NT2/D1 (cell line): ENCODE data around the gene OMP.

ENCODE experiments used
- DNase-seq: peaks from one replicate; pipeline ENCODE4 v3.0.0-alpha.2; 2011; ENCODE audit warnings: low read depth, low spot score
- H3K27me3 ChIP-seq: 2 replicates; pipeline ENCODE4 v1.6.0; 2011; ENCODE audit warnings: mild to moderate bottlenecking; ENCODE audit not compliant: insufficient read length, insufficient read depth
- H3K36me3 ChIP-seq: 2 replicates; pipeline ENCODE4 v1.6.1; 2011; ENCODE audit warnings: mild to moderate bottlenecking, low read length, mixed read lengths; ENCODE audit not compliant: insufficient read depth, insufficient read length
- H3K4me1 ChIP-seq: 2 replicates; pipeline ENCODE4 v1.5.1; 2011; ENCODE audit not compliant: insufficient read depth, insufficient read length
- H3K4me3 ChIP-seq: 2 replicates; pipeline ENCODE4 v1.5.1; 2011; ENCODE audit warnings: low read depth; ENCODE audit not compliant: insufficient read length
- H3K9ac ChIP-seq: 2 replicates; pipeline ENCODE4 v1.6.0; 2011; ENCODE audit warnings: low read depth; ENCODE audit not compliant: insufficient read length
- H3K9me3 ChIP-seq: 2 replicates; pipeline ENCODE4 v1.5.1; 2011; ENCODE audit warnings: mild to moderate bottlenecking, low read length; ENCODE audit not compliant: insufficient read depth
- SUZ12 ChIP-seq: IDR thresholded peaks from 2 replicates; pipeline ENCODE4 v1.6.1; 2011; ENCODE audit not compliant: insufficient read length, insufficient read depth; ENCODE audit errors: extremely low read depth
- YY1 ChIP-seq: IDR thresholded peaks from 2 replicates; pipeline ENCODE4 v1.6.1; 2011; ENCODE audit not compliant: insufficient read length, insufficient read depth
- ZNF274 ChIP-seq: IDR thresholded peaks from 2 replicates; pipeline ENCODE4 v1.6.1; 2011; ENCODE audit warnings: mild to moderate bottlenecking, low read depth, low read length

The OMP gene

DNA sequence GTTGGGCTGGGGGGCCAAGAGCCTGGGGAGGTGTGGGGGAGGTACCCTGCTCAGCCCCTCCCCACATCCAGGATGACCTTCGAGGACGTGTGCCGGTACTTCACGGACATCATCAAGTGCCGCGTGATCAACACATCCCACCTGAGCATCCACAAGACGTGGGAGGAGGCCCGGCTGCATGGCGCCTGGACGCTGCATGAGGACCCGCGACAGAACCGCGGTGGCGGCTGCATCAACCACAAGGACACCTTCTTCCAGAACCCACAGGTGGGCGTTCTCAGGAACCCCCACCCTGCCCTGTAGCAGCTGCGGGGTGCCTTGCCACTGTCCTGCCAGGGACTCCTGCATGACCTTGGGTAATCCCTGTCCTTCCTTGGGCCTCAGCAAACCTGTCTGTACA is 15.4 kb downstream of the OMP start:
- Histone ChIP-seq H3K9ac (no peak overlapping the region), H3K27me3 (no peaks in the 10 kb centered on the region), H3K36me3 (peaks cover 15% of the 10 kb centered on the region), H3K9me3 (no peaks in the 10 kb centered on the region), H3K4me3 (no peak overlapping the region), H3K4me1 (peaks cover 2% of the 10 kb centered on the region)
- no peak for DNase-seq
- no peak for TF ChIP-seq ZNF274

GRCh38 chr11:77118971-77119370 is 16.3 kb downstream of the OMP start:
- H3K4me1 ChIP-seq = peaks cover 2% of the 10 kb centered on the region
- no peak for TF ChIP-seq ZNF274
- TF ChIP-seq YY1 = no peak
- TF ChIP-seq SUZ12 = no peak
- peaks cover 15% of the 10 kb centered on the region for H3K36me3 ChIP-seq
- no peak for DNase-seq
- no peaks in the 10 kb centered on the region for H3K27me3 ChIP-seq
- no peak overlapping the region for H3K4me3 ChIP-seq
- no peak overlapping the region for H3K9ac ChIP-seq
- H3K9me3 ChIP-seq = no peaks in the 10 kb centered on the region

DNA sequence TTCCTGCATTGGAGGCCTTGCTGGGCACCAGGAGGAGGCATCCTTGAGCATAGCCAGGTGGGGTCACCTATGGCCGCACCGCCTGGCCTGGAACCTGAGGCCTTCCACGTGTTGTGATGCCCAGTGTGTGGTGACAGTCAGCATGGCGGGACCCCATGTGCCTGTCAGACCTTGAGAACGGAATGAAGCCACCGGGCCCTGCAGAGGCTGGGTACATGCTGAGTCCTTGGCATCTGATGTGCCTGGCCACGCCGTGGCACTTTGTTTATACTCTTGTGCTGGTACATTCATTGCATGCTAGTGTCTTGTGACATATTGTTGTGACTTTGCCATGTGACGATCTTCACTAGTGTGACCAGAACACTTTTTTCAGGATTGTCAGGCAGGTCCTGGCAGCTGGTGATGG is 16.9 kb downstream of the OMP start:
- no peak for DNase-seq
- H3K4me3 ChIP-seq = no peak overlapping the region
- no peaks in the 10 kb centered on the region for H3K9me3 ChIP-seq
- H3K4me1 ChIP-seq = no peaks in the 10 kb centered on the region
- no peaks in the 10 kb centered on the region for H3K27me3 ChIP-seq
- TF ChIP-seq ZNF274 (no peak), YY1 (no peak), SUZ12 (no peak)
- H3K36me3 ChIP-seq = peaks cover 17% of the 10 kb centered on the region
- H3K9ac ChIP-seq = no peak overlapping the region

- Histone ChIP-seq H3K27me3 (no peaks in the 10 kb centered on the region), H3K36me3 (peaks cover 17% of the 10 kb centered on the region), H3K9ac (no peak overlapping the region), H3K4me3 (no peak overlapping the region), H3K4me1 (no peaks in the 10 kb centered on the region), H3K9me3 (no peaks in the 10 kb centered on the region)
- no peak for DNase-seq
- no peak for TF ChIP-seq ZNF274
- no peak for TF ChIP-seq SUZ12
Observed at GRCh38 chr11:77120571-77120970, 17.9 kb downstream of the OMP start.

GRCh38 chr11:77121096-77121640 is 18.5 kb downstream of the OMP start:
- Histone ChIP-seq H3K9ac (no peak overlapping the region), H3K36me3 (peaks cover 17% of the 10 kb centered on the region)
- DNase-seq = no peak

GRCh38 chr11:77121876-77122575 is 19.4 kb downstream of the OMP start:
- no peaks in the 10 kb centered on the region for H3K27me3 ChIP-seq
- TF ChIP-seq ZNF274 (no peak), YY1 (no peak), SUZ12 (no peak)
- no peak overlapping the region for H3K4me3 ChIP-seq
- H3K4me1 ChIP-seq = peaks cover 6% of the 10 kb centered on the region
- no peaks in the 10 kb centered on the region for H3K9me3 ChIP-seq
- DNase-seq = no peak
- H3K36me3 ChIP-seq = peaks cover 17% of the 10 kb centered on the region
- no peak overlapping the region for H3K9ac ChIP-seq

More at GRCh38 chr11:77121096-77121640, 18.5 kb downstream of the OMP start:
- Histone ChIP-seq H3K4me1 (no peaks in the 10 kb centered on the region), H3K4me3 (no peak overlapping the region), H3K9me3 (no peaks in the 10 kb centered on the region), H3K27me3 (no peaks in the 10 kb centered on the region)
- TF ChIP-seq YY1 = no peak
- no peak for TF ChIP-seq SUZ12
- TF ChIP-seq ZNF274 = no peak

DNA sequence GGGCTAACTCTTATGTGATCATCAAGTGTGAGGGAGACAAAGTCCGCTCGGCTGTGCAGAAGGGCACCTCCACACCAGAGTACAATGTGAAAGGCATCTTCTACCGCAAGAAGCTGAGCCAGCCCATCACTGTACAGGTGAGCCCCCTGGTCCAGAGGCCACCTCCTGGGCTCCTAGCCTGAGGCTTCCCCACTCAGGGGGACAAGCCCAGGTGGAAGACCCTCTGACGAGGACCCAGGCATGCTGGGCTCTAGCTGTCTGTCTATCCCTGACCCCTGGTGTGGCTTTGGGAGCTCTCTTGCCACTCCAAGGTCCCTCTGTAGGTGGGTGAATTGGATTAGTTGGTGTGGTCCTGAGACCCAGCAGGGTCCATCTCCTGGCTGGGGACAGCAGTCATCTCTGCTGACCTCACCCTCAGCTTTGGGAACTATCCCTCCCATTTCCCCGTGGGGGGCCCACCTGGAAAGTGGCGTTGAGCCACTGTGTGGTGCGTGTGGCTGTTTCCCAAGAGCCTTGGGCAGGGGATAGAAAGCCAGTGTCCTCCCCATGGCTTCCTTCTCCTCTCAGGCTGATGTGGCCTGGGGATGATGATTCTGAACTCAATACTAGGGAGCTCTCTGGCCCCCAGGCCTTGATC is 20.1 kb downstream of the OMP start:
- H3K4me3 ChIP-seq = no peak overlapping the region
- no peaks in the 10 kb centered on the region for H3K9me3 ChIP-seq
- no peak for DNase-seq
- H3K9ac ChIP-seq = no peak overlapping the region
- H3K4me1 ChIP-seq = peaks cover 6% of the 10 kb centered on the region
- TF ChIP-seq YY1 (no peak), ZNF274 (no peak), SUZ12 (no peak)
- H3K27me3 ChIP-seq = no peaks in the 10 kb centered on the region
- peaks cover 17% of the 10 kb centered on the region for H3K36me3 ChIP-seq
